HEK293T (cell line): ENCODE results near the gene ABCA5.

Source experiments
- FOXM1 ChIP-seq: fragments of 450-650 bp; IDR thresholded peaks from 2 replicates; pipeline ENCODE4 v1.6.1; 2017; ENCODE audit warnings: mild to moderate bottlenecking, borderline replicate concordance
- L3MBTL2 ChIP-seq: fragments of 450-650 bp; conservative IDR thresholded peaks from 2 replicates; pipeline ENCODE4 v1.6.1; 2016; ENCODE audit warnings: mild to moderate bottlenecking
- NFRKB ChIP-seq: fragments of 450-650 bp; IDR thresholded peaks from 2 replicates; pipeline ENCODE4 v1.6.1; 2016; ENCODE audit warnings: mild to moderate bottlenecking, moderate library complexity
- SP1 ChIP-seq: fragments of 450-650 bp; IDR thresholded peaks from 2 replicates; pipeline ENCODE4 v1.6.1; 2017

- no peak for TF ChIP-seq SP1
- TF ChIP-seq NFRKB: no peak
- no peak for TF ChIP-seq L3MBTL2
- no peak for TF ChIP-seq FOXM1
These were observed 57.6 kb downstream of the ABCA5 start for GRCh38 chr17:69269131-69269998.
